PC-3 (cell line): Measurements from ENCODE around the gene ATP2B3. TPM values are rescaled to one million over a fixed set of nuclear protein-coding genes. Genes with fewer than 3 reads are reported as not detected.

Experiments used
- ATAC-seq: fragments of 200-7000 bp; cut with Tn5 transposase; 2 replicates; pipeline ENCODE4 v1.9.1; 2020; ENCODE audit warnings: mild to moderate bottlenecking, moderate library complexity
- BruUV-seq: library from RNA; stranded (reverse); fragments of 400-500 nt; replicated peaks from 2 replicates; lab custom pipeline; 2021; lab: Mats Ljungman, UMichigan
- CTCF ChIA-PET: fragments of 300-600 bp; sonication (Branson Sonifier 250); formaldehyde crosslinking; loops from one replicate; lab custom pipeline; 2022; ENCODE audit warnings: antibody characterized with exemption; lab: Charles Lee
- POLR2A ChIA-PET: fragments of 300-600 bp; sonication (Branson Sonifier 250); formaldehyde crosslinking; loops from one replicate; lab custom pipeline; 2022; ENCODE audit warnings: antibody characterized with exemption; ENCODE audit not compliant: unreplicated experiment; lab: Charles Lee
- DNase-seq: peaks from one replicate; pipeline ENCODE4 v3.0.0-alpha.2; 2015
- H2AFZ ChIP-seq: fragments of 300-600 bp; sonication (generic); 2 replicates; pipeline ENCODE4 v1.6.0; 2016; ENCODE audit warnings: antibody characterized with exemption, low read length
- H3F3A ChIP-seq: fragments of 300-600 bp; sonication (generic); one replicate; pipeline ENCODE4 v1.6.0; 2017; ENCODE audit warnings: antibody characterized with exemption, low read length, control low read depth, mild to moderate bottlenecking; ENCODE audit not compliant: unreplicated experiment
- H3K27ac ChIP-seq: fragments of 300-600 bp; sonication (generic); 2 replicates; pipeline ENCODE4 v1.5.1; 2016; ENCODE audit warnings: mild to moderate bottlenecking, low read length
- H3K27me3 ChIP-seq: fragments of 300-600 bp; sonication (generic); 2 replicates; pipeline ENCODE4 v1.6.1; 2016; ENCODE audit warnings: low read length, mixed read lengths
- H3K36me3 ChIP-seq: fragments of 300-600 bp; sonication (generic); 2 replicates; pipeline ENCODE4 v1.6.1; 2016; ENCODE audit warnings: low read depth, mixed run types, low read length, mixed read lengths
- H3K4me1 ChIP-seq: fragments of 300-600 bp; sonication (generic); 2 replicates; pipeline ENCODE4 v1.5.1; 2016; ENCODE audit warnings: low read length; ENCODE audit not compliant: insufficient read depth
- H3K4me2 ChIP-seq: fragments of 300-600 bp; sonication (generic); 2 replicates; pipeline ENCODE4 v1.6.0; 2016; ENCODE audit warnings: low read length
- H3K4me3 ChIP-seq: fragments of 300-600 bp; sonication (generic); 2 replicates; pipeline ENCODE4 v1.5.1; 2016; ENCODE audit warnings: mild to moderate bottlenecking, low read length, mixed read lengths
- H3K79me2 ChIP-seq: fragments of 300-600 bp; sonication (generic); 2 replicates; pipeline ENCODE4 v1.6.1; 2017; ENCODE audit warnings: low read length, mixed read lengths
- H3K9ac ChIP-seq: fragments of 300-600 bp; sonication (generic); 2 replicates; pipeline ENCODE4 v1.6.0; 2016; ENCODE audit warnings: mild to moderate bottlenecking, low read length
- H3K9me2 ChIP-seq: fragments of 300-600 bp; sonication (generic); replicated peaks from 2 replicates; pipeline ENCODE4 v1.6.1; 2016; ENCODE audit warnings: mixed run types, low read length, mixed read lengths
- H3K9me3 ChIP-seq: fragments of 300-600 bp; sonication (generic); 2 replicates; pipeline ENCODE4 v1.6.1; 2016; ENCODE audit warnings: low read length, mixed read lengths
- H4K20me1 ChIP-seq: fragments of 300-600 bp; sonication (generic); 2 replicates; pipeline ENCODE4 v1.6.1; 2016; ENCODE audit warnings: low read length, mixed read lengths
- CTCF ChIP-seq: fragments of 300-600 bp; sonication (generic); conservative IDR thresholded peaks from 2 replicates; pipeline ENCODE4 v1.5.1; 2017; ENCODE audit warnings: antibody characterized with exemption, low read depth, mild to moderate bottlenecking, low read length
- EZH2 ChIP-seq: fragments of 300-600 bp; sonication (generic); IDR thresholded peaks from one replicate; pipeline ENCODE4 v1.6.1; 2017; ENCODE audit warnings: antibody characterized with exemption, mild to moderate bottlenecking, low read length; ENCODE audit not compliant: unreplicated experiment
- EZH2phosphoT487 ChIP-seq: fragments of 300-600 bp; sonication (generic); IDR thresholded peaks from 2 replicates; pipeline ENCODE4 v1.6.1; 2018; ENCODE audit warnings: mild to moderate bottlenecking, antibody characterized with exemption, low read length, borderline replicate concordance
- intact Hi-C: fragments of 100-400 bp; cut with micrococcal nuclease; formaldehyde crosslinking; loops from 2 replicates; pipeline ENCODE4 v1.9.0; 2023
- total RNA-seq: library from RNA; depleted of rRNA; stranded (reverse); fragments of >200 nt; gene quantifications from 2 replicates; pipeline ENCODE4 v1.2.3, GENCODE V29; 2014

The ATP2B3 gene
- total RNA-seq, 1 experiment from 2014 or later: not detected

DNA sequence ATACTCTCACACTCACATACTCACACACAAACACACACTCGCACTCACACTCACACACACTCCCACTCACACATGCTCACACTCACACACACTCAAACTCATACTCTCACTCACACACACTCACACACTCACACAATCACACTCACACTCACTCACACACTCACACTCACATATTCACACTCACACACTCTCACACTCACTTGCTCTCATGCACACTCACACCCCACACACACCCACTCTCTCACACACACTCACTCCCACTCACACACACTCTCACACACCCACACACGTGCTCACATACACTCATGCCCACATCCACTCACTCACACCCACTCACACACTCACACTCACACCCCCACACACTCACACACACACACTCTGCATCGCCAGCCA is 4.9 kb upstream of the ATP2B3 start:
- CTCF ChIA-PET: no interaction called here

GRCh38 chrX:153513265-153513664 is 4.2 kb upstream of the ATP2B3 start:
- Histone ChIP-seq H3K9me2 (no peaks in the 10 kb centered on the region), H3K9me3 (no peaks in the 10 kb centered on the region), H3K27ac (no peak overlapping the region), H3K27me3 (peaks cover 2% of the 10 kb centered on the region; the same call in 1 of the 2 replicates), H3K4me2 (no peak overlapping the region), H3K79me2 (no peaks in the 10 kb centered on the region), H4K20me1 (no peaks in the 10 kb centered on the region), H3K9ac (no peak overlapping the region), H3F3A (no peaks in the 10 kb centered on the region), H3K36me3 (no peaks in the 10 kb centered on the region), H2AFZ (no peak overlapping the region), H3K4me3 (no peak overlapping the region), H3K4me1 (no peaks in the 10 kb centered on the region)
- no peak for DNase-seq
- ATAC-seq: no peak
- CTCF ChIA-PET: no interaction called here
- POLR2A ChIA-PET: no interaction called here
- no peak for TF ChIP-seq EZH2phosphoT487
- TF ChIP-seq EZH2: no peak
- TF ChIP-seq CTCF: no peak
- intact Hi-C loops: no loop called here
- BruUV-seq: no TSS peak

More for the DNA sequence above, 4.9 kb upstream of the ATP2B3 start:
- Histone ChIP-seq H3F3A (no peaks in the 10 kb centered on the region), H4K20me1 (no peaks in the 10 kb centered on the region), H3K4me3 (no peak overlapping the region), H3K9ac (no peak overlapping the region), H3K79me2 (no peaks in the 10 kb centered on the region), H3K9me3 (no peaks in the 10 kb centered on the region), H3K36me3 (no peaks in the 10 kb centered on the region), H3K9me2 (no peaks in the 10 kb centered on the region), H3K27ac (no peak overlapping the region), H3K4me1 (no peaks in the 10 kb centered on the region), H2AFZ (no peak overlapping the region), H3K4me2 (no peak overlapping the region), H3K27me3 (no peaks in the 10 kb centered on the region)
- DNase-seq: no peak
- ATAC-seq: no peak
- no peak for TF ChIP-seq CTCF
- no peak for TF ChIP-seq EZH2phosphoT487
- no peak for TF ChIP-seq EZH2
- intact Hi-C loops: no loop called here
- no TSS peak for BruUV-seq
- POLR2A ChIA-PET: no interaction called here

- H3K9ac ChIP-seq: no peak overlapping the region
- no peaks in the 10 kb centered on the region for H3K4me1 ChIP-seq
- H3K27me3 ChIP-seq: peaks cover 9% of the 10 kb centered on the region; the same call in 1 of the 2 replicates
- no peak for TF ChIP-seq EZH2phosphoT487
- no peak for TF ChIP-seq CTCF
- TF ChIP-seq EZH2: no peak
- intact Hi-C loops: no loop called here
- no peaks in the 10 kb centered on the region for H3K36me3 ChIP-seq
- H4K20me1 ChIP-seq: no peaks in the 10 kb centered on the region
- H3K4me3 ChIP-seq: no peak overlapping the region
- ATAC-seq: no peak
- H3K79me2 ChIP-seq: no peaks in the 10 kb centered on the region
- CTCF ChIA-PET: no interaction called here
- H3K9me2 ChIP-seq: no peaks in the 10 kb centered on the region
- no peaks in the 10 kb centered on the region for H3K9me3 ChIP-seq
- H3F3A ChIP-seq: no peaks in the 10 kb centered on the region
- POLR2A ChIA-PET: no interaction called here
- no TSS peak for BruUV-seq
- no peak overlapping the region for H2AFZ ChIP-seq
- no peak overlapping the region for H3K4me2 ChIP-seq
- no peak for DNase-seq
- H3K27ac ChIP-seq: no peak overlapping the region
Measured at GRCh38 chrX:153514259-153514658, 3.2 kb upstream of the ATP2B3 start.
